OCI-LY1 (cell line): ENCODE measurements around the gene EYS.

Experiments used
- H2AFZ ChIP-seq: fragments of 200-600 bp; sonication (generic), shearing (Covaris generic); 2 replicates; pipeline ENCODE4 v1.6.0; 2014; ENCODE audit warnings: antibody characterized with exemption, mild to moderate bottlenecking, low read length
- H3F3A ChIP-seq: fragments of 200-600 bp; sonication (generic), shearing (Covaris generic); 2 replicates; pipeline ENCODE4 v1.6.0; 2014; ENCODE audit warnings: mild to moderate bottlenecking, antibody characterized with exemption, low read length, moderate library complexity; ENCODE audit not compliant: insufficient read depth
- H3K27ac ChIP-seq: fragments of 200-600 bp; sonication (generic); 2 replicates; pipeline ENCODE4 v1.5.1; 2014; ENCODE audit warnings: low read length, mixed run types, mild to moderate bottlenecking, low read depth; ENCODE audit not compliant: poor library complexity, severe bottlenecking
- H3K27me3 ChIP-seq: fragments of 200-600 bp; sonication (generic); 2 replicates; pipeline ENCODE4 v1.6.0; 2014; ENCODE audit warnings: antibody characterized with exemption, mild to moderate bottlenecking, low read length, moderate library complexity; ENCODE audit not compliant: insufficient read depth
- H3K36me3 ChIP-seq: fragments of 200-600 bp; sonication (generic); 2 replicates; pipeline ENCODE4 v1.6.1; 2014; ENCODE audit warnings: mild to moderate bottlenecking, antibody characterized with exemption, low read length, moderate library complexity, mixed read lengths; ENCODE audit not compliant: insufficient read depth
- H3K4me1 ChIP-seq: fragments of 200-600 bp; sonication (generic); 2 replicates; pipeline ENCODE4 v1.5.1; 2014; ENCODE audit warnings: mild to moderate bottlenecking, low read length, moderate library complexity; ENCODE audit not compliant: insufficient read depth, severe bottlenecking
- H3K4me2 ChIP-seq: fragments of 200-600 bp; sonication (generic), shearing (Covaris generic); 2 replicates; pipeline ENCODE4 v1.6.1; 2014; ENCODE audit warnings: low read length
- H3K4me3 ChIP-seq: fragments of 200-600 bp; sonication (generic); 2 replicates; pipeline ENCODE4 v1.5.1; 2014; ENCODE audit warnings: low read length, low read depth, mild to moderate bottlenecking, mixed read lengths; ENCODE audit not compliant: poor library complexity, severe bottlenecking
- H3K79me2 ChIP-seq: fragments of 200-600 bp; shearing (Covaris generic); 2 replicates; pipeline ENCODE4 v1.6.1; 2016; ENCODE audit warnings: mixed run types, low read length, mixed read lengths; ENCODE audit not compliant: insufficient read depth
- H3K9ac ChIP-seq: fragments of 200-600 bp; sonication (generic), shearing (Covaris generic); 2 replicates; pipeline ENCODE4 v1.6.1; 2014; ENCODE audit warnings: mild to moderate bottlenecking, low read length, mixed read lengths
- H3K9me2 ChIP-seq: fragments of 200-600 bp; sonication (generic), shearing (Covaris generic); 2 replicates; pipeline ENCODE4 v1.6.1; 2014; ENCODE audit warnings: low read depth, mild to moderate bottlenecking, low read length, mixed read lengths
- H3K9me3 ChIP-seq: fragments of 200-600 bp; shearing (Covaris generic); 2 replicates; pipeline ENCODE4 v1.6.1; 2014; ENCODE audit warnings: low read length, mixed read lengths
- H4K20me1 ChIP-seq: fragments of 200-600 bp; sonication (generic), shearing (Covaris generic); 2 replicates; pipeline ENCODE4 v1.6.0; 2016; ENCODE audit warnings: mild to moderate bottlenecking, low read length; ENCODE audit not compliant: insufficient read depth
- CTCF ChIP-seq: fragments of 200-600 bp; sonication (generic), shearing (Covaris generic); IDR thresholded peaks from 2 replicates; pipeline ENCODE4 v1.5.1; 2017; ENCODE audit warnings: mild to moderate bottlenecking, antibody characterized with exemption, low read length, moderate library complexity, mixed read lengths
- EZH2 ChIP-seq: fragments of 200-600 bp; sonication (generic), shearing (Covaris generic); IDR thresholded peaks from 2 replicates; pipeline ENCODE4 v1.8.0; 2017; ENCODE audit warnings: borderline replicate concordance, mixed run types, mild to moderate bottlenecking, antibody characterized with exemption, low read length, moderate library complexity, mixed read lengths

Gene EYS

GRCh38 chr6:64497634-64498033 lies 1209.4 kb downstream of the EYS start:
- no peak for TF ChIP-seq CTCF
- TF ChIP-seq EZH2 = no peak
- no peaks in the 10 kb centered on the region; the same call in 1 of the 2 replicates for H3K27me3 ChIP-seq
- no peaks in the 10 kb centered on the region for H3K79me2 ChIP-seq

GRCh38 chr6:64489763-64490162 lies 1217.3 kb downstream of the EYS start:
- H3K79me2 ChIP-seq = no peaks in the 10 kb centered on the region
- H4K20me1 ChIP-seq = no peaks in the 10 kb centered on the region
- H3K9me2 ChIP-seq = no peaks in the 10 kb centered on the region
- no peak overlapping the region for H3K9ac ChIP-seq
- no peaks in the 10 kb centered on the region for H3K36me3 ChIP-seq
- H3K27ac ChIP-seq = no peak overlapping the region
- no peak overlapping the region for H3K4me3 ChIP-seq
- H2AFZ ChIP-seq = no peak overlapping the region
- no peaks in the 10 kb centered on the region for H3K9me3 ChIP-seq
- no peaks in the 10 kb centered on the region for H3K27me3 ChIP-seq
- H3K4me2 ChIP-seq = no peak overlapping the region
- no peaks in the 10 kb centered on the region for H3F3A ChIP-seq
- no peaks in the 10 kb centered on the region for H3K4me1 ChIP-seq
- TF ChIP-seq EZH2 = no peak
- TF ChIP-seq CTCF = no peak

More at GRCh38 chr6:64497634-64498033, 1209.4 kb downstream of the EYS start:
- no peaks in the 10 kb centered on the region for H3F3A ChIP-seq
- H3K4me1 ChIP-seq = no peaks in the 10 kb centered on the region
- H3K9me3 ChIP-seq = no peaks in the 10 kb centered on the region
- H3K36me3 ChIP-seq = no peaks in the 10 kb centered on the region
- H3K27ac ChIP-seq = no peak overlapping the region
- no peak overlapping the region for H3K4me3 ChIP-seq
- no peaks in the 10 kb centered on the region for H3K9me2 ChIP-seq
- no peak overlapping the region for H3K9ac ChIP-seq
- no peak overlapping the region for H3K4me2 ChIP-seq
- H2AFZ ChIP-seq = no peak overlapping the region
- H4K20me1 ChIP-seq = no peaks in the 10 kb centered on the region

DNA sequence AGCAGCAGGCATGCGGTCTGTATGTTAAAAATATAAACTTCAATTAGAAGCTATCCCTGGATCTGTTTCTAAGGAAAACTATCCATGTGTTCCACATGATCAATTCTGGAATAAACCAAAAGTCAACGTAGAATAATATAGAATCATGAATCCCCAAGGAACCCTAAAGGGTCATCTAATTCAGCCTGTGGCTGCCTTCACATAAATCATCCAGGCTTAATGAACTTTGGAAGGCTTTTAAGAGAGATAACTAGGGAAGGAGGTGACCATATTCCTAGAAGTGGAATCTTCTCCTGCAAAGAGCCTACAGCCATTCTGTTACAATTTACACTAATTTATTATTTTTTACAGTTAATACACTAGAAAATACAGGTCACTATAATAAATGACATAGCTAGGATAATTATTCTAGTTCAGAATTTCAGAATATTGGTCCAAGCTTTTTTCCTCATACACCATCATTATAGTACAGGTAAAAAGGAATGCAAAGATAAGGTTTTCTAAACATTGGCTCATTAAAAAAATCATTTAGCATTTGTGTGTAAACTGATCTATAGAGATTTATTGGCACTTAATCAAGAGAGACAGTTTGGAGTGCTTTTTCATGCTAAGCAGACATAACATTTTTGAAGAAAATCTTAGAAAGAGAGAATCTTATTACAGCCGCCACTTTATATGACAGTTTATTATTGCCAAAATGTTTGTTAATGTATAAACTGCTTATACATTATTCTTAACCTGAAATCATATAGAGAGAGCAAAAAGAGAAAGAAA lies 1220.3 kb downstream of the EYS start:
- no peak for TF ChIP-seq EZH2
- no peak for TF ChIP-seq CTCF
- no peak overlapping the region for H3K9ac ChIP-seq
- no peaks in the 10 kb centered on the region for H3K79me2 ChIP-seq
- H3K36me3 ChIP-seq = no peaks in the 10 kb centered on the region
- no peak overlapping the region for H2AFZ ChIP-seq
- H3K27me3 ChIP-seq = no peaks in the 10 kb centered on the region
- H3K27ac ChIP-seq = no peak overlapping the region
- H4K20me1 ChIP-seq = no peaks in the 10 kb centered on the region
- no peaks in the 10 kb centered on the region for H3K4me1 ChIP-seq
- no peaks in the 10 kb centered on the region for H3F3A ChIP-seq
- no peak overlapping the region for H3K4me2 ChIP-seq
- H3K9me3 ChIP-seq = no peaks in the 10 kb centered on the region
- H3K9me2 ChIP-seq = no peaks in the 10 kb centered on the region
- H3K4me3 ChIP-seq = no peak overlapping the region
